Naive thymus-derived CD8-positive, alpha-beta T cell (primary cell): ENCODE results near the gene MRPS23. TPM values are rescaled to one million over a fixed set of nuclear protein-coding genes. Genes with fewer than 3 reads are reported as not detected.
A peak's percentile ranks its signal among the peaks of the same experiment; 100 is the strongest.
"Not testable (repeated sequence)": the region's sequence is repeated elsewhere in the genome, so short reads cannot be mapped to it uniquely, and the experiment has no call there.

Experiments
- ATAC-seq, 2 donors: fragments of 150-1000 bp; cut with Tn5 transposase in 1 of 2; sonication (Bioruptor Pico), chemical (Tn5 transposase) in 1 of 2; 1 replicate in 1 of 2; 2 replicates in 1 of 2; pipeline ENCODE4 v1.10.0; 2021; ENCODE audit warnings: mild to moderate bottlenecking in 2 of 2, moderate library complexity in 2 of 2
- POLR2A ChIA-PET: fragments of 350-600 bp; sonication (Branson Sonifier 250); formaldehyde crosslinking; loops from one replicate; lab custom pipeline; 2021; ENCODE audit warnings: antibody characterized with exemption; lab: Charles Lee
- DNase-seq, 10 donors: peaks; one replicate each; pipeline versions ENCODE4 v3.0.0 to v3.0.0-alpha.2; 2020 to 2022
- H3K27ac Mint-ChIP-seq, 10 donors: one replicate each; pipeline ENCODE4 v1.8.0; 2020 to 2022; ENCODE audit warnings: mild to moderate bottlenecking in 10 of 10, mixed read lengths in 10 of 10, moderate library complexity in 4 of 10, inconsistent platforms in 1 of 10
- H3K27me3 Mint-ChIP-seq, 5 donors: one replicate each; pipeline ENCODE4 v1.8.0; 2021 to 2022; ENCODE audit warnings: mixed read lengths in 5 of 5
- H3K36me3 Mint-ChIP-seq, 3 donors: one replicate each; pipeline ENCODE4 v1.8.0; 2020 to 2022; ENCODE audit warnings: mixed read lengths in 3 of 3, mild to moderate bottlenecking in 2 of 3, inconsistent platforms in 1 of 3
- H3K4me1 Mint-ChIP-seq, 4 donors: one replicate each; pipeline ENCODE4 v1.8.0; 2021 to 2022; ENCODE audit warnings: mixed read lengths in 4 of 4
- H3K4me3 Mint-ChIP-seq, 10 donors: one replicate each; pipeline ENCODE4 v1.8.0; 2020 to 2022; ENCODE audit warnings: mild to moderate bottlenecking in 10 of 10, mixed read lengths in 10 of 10, moderate library complexity in 6 of 10, inconsistent platforms in 1 of 10
- H3K9me3 Mint-ChIP-seq, 9 donors: one replicate each; pipeline ENCODE4 v1.8.0; 2020 to 2022; ENCODE audit warnings: mixed read lengths in 9 of 9, mild to moderate bottlenecking in 3 of 9, inconsistent platforms in 1 of 9, moderate library complexity in 1 of 9
- polyA plus RNA-seq, 3 donors: library from polyadenylated mRNA; unstranded; fragments of 300-500 nt; fragmentation: Illumina TruSeq; gene quantifications; one replicate each; pipeline ENCODE4 v1.2.3, GENCODE V29; 2021
- total RNA-seq, 8 experiments: library from RNA in 2 of 8; stranded (reverse) in 2 of 8; gene quantifications; one replicate each; pipeline ENCODE4 v1.2.3 and lab custom pipeline; 2021 to 2026

MRPS23 gene
- total and polyA plus RNA-seq, 5 experiments from 2014 or later, result 31.6 to 42.8 (median 41.1) TPM

DNA sequence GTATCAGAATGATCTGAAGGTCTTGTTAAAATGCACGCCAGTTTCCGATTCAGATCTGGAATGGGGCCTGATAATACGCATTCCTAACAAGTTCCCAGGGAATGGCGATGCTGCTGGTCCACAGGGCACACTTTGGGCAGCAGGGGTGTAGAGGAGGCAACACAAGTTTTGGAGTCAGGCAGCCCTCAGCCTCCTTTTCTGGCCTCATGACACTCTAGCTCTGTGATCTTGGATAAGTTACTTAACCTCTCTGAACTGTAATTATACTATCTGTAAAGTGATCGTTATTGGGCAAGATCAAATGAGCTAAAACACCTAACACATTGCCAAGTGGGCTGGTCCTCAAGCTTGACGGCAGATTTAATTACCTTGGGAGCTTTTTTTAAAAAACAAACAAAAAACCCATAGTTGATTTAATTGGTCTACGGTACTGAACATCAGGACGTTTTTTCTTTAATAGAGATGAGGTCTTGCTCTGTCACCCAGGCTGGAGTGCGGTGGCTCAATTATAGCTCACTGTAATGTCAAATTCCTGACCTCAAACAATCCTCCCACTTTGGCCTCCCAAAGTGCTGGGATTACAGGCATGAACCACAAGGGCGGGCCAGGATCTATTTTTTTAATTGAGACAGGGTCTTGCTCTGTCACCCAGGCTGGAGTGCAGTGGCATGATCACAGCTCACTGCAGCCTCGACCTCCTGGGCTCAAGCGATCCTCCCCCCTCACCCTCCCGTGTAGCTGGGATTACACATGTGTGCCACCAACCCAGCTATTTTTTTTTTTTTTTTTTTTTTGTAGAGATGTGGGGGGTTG, 10.0 kb upstream of the MRPS23 start:
- no peak for DNase-seq
- POLR2A ChIA-PET, result interaction anchor here (0.6 to 4.8 kb wide), 5 partner anchors 10 to 138 kb away, joined by 3 to 24 read pairs (median 5); partner anchors contain the start of gene MRPS23
- Mint-ChIP-seq H3K9me3 (no peaks in the 10 kb centered on the region), H3K4me1 (peaks cover 9 to 12% (median 10%) of the 10 kb centered on the region in 4 donors), H3K36me3 (no peaks in the 10 kb centered on the region), H3K27me3 (peaks cover 4 to 39% (median 7%) of the 10 kb centered on the region in 5 donors), H3K4me3 (peak overlapping the region in 4 of 10 donors; percentile 8 to 28 (median 13)), H3K27ac (no peak overlapping the region)
- ATAC-seq, result no peak

DNA sequence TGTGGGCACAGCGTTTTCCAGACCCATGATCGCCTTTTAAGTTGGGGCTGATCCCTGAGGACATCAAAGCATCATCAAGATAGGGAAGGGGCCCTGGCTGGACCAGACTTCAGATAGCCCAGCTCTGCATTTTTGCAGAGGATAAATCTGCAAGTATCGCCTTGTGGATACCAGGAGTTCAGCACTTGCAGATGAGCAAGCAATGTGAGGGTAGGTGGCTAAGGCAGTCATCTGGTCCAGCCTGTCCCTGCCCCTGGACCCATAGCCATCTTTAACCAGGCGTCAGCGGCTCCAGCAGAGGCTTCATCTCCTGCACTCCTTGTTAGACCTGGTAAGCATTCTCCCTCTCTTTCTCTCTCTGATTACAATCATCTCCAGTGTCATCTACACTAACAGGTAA, 9.0 kb upstream of the MRPS23 start:
- Mint-ChIP-seq H3K4me1 (peaks cover 8 to 12% (median 10%) of the 10 kb centered on the region in 4 donors), H3K36me3 (no peaks in the 10 kb centered on the region), H3K9me3 (no peaks in the 10 kb centered on the region), H3K27ac (no peak overlapping the region), H3K27me3 (peaks cover 4 to 39% (median 7%) of the 10 kb centered on the region in 5 donors), H3K4me3 (no peak overlapping the region)
- POLR2A ChIA-PET, result interaction anchor here (1.6 to 4.8 kb wide), 2 partner anchors 9 to 136 kb away, joined by 5 to 24 read pairs; partner anchors contain the start of gene MRPS23
- no peak for DNase-seq
- ATAC-seq, result no peak

DNA sequence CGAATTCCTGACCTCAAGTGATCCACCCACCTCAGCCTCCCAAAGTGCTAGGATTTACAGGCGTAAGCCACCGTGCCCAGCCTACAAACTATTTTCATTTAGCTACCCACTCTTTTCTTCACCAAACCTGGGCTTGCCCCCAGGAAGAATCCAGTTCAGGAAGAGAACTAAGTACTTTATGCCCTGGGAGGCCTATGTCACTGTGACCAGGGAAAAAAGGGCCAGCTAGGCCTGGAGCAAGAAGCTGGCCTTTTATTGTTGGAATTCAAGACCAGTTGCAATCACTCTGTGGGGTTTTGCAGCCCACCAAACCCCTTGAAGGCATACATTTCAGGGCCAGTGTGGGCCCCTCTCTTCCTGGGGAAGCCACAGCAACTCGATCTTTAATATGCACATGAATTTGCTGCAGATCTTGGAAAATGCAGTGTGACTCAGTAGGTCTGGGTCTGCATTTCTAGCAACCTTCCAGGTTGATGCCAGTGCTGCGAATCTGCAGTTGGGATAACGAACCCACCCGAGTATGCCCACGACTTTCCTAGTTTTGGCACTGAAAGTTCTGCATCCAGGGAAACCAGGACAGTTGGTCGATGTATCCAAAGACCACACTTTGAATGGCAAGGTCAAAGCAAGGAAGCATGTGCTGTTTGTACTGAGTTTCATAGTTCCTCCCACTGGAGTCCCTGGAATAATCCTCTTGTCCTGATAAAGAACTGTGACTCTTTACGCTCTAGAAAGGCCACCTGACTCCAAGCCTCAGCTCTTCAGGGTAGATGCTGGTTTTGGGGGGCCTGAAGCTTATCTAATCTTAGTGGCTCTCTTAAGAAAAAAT, 7.2 kb upstream of the MRPS23 start:
- POLR2A ChIA-PET, result interaction anchor here (0.6 to 1.6 kb wide), 4 partner anchors 17 to 256 kb away, joined by 3 to 5 read pairs (median 4); no protein-coding TSS in a partner anchor
- H3K4me1 Mint-ChIP-seq, result peaks cover 10 to 12% (median 11%) of the 10 kb centered on the region in 4 donors
- no peak overlapping the region for H3K4me3 Mint-ChIP-seq
- no peak overlapping the region for H3K27ac Mint-ChIP-seq
- peaks cover 3 to 28% (median 7%) of the 10 kb centered on the region in 5 donors for H3K27me3 Mint-ChIP-seq
- no peaks in the 10 kb centered on the region for H3K36me3 Mint-ChIP-seq
- DNase-seq, result no peak
- ATAC-seq, result no peak
- no peaks in the 10 kb centered on the region for H3K9me3 Mint-ChIP-seq

DNA sequence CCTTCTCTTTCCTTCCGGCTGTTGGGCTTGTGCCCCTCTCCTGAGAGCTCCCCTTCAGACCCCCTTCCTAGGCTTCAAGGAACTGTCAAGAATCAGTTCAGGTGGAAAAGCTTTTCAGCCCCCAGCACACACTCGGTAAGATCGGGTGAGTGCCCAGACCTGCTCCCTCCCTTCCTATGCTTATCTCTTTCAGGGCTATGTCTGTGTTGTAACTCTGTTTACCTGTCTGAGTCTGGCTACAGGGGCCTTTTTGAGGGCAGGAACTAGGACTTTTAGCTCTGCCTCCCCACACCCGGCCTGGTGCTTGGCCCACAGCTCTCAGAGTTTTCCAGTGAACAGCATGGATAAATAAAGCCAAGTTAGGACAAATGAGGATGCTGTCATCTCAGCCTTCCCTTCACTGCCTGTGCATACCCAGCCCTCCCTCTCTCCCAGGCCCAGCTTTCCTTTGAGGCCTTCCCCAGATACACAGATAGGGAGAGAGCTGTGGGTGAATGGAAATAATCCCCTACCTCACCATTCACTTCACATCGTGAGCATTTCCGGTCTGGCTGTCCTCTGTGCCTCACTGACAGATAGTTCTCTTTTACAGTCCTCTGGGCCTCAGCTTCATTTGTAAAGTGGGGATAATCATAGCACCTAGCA, 5.7 kb upstream of the MRPS23 start:
- peaks cover 0 to 18% (median 3%) of the 10 kb centered on the region in 5 donors for H3K27me3 Mint-ChIP-seq
- no peak for ATAC-seq
- H3K27ac Mint-ChIP-seq, result no peak overlapping the region
- no peak for DNase-seq
- H3K36me3 Mint-ChIP-seq, result no peaks in the 10 kb centered on the region
- no peak overlapping the region for H3K4me3 Mint-ChIP-seq
- peaks cover 9 to 17% (median 15%) of the 10 kb centered on the region in 4 donors for H3K4me1 Mint-ChIP-seq
- POLR2A ChIA-PET, result interaction anchor here (0.6 to 0.7 kb wide), 3 partner anchors 258 to 361 kb away, joined by 4 to 7 read pairs (median 5); no protein-coding TSS in a partner anchor
- H3K9me3 Mint-ChIP-seq, result no peaks in the 10 kb centered on the region

DNA sequence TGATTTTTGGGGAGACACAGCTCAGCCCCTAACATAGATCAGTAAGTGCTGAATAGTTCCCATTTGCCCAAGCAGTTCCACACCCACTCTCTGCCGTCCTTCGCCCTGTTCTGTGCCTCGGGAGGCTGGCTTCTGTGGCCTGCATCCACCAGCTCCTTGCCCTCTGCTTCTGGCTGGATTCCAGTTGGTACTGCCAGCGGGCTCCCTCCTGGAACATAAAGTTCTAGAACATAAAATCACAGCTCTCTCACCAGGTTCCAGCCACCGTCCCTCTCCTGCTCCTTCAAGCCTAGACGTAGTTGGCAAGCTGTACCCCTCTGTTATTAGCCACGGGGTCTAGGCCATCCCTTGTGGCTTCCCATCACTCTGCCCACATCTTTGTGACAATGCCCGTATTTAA, 3.9 kb upstream of the MRPS23 start:
- Mint-ChIP-seq H3K27me3 (peaks cover 0 to 8% (median 0%) of the 10 kb centered on the region in 5 donors), H3K4me3 (peak overlapping the region in 1 of 10 donors; percentile 54), H3K36me3 (peaks cover 0 to 3% (median 0%) of the 10 kb centered on the region in 3 donors), H3K9me3 (no peaks in the 10 kb centered on the region), H3K27ac (peak overlapping the region in 1 of 10 donors; percentile 59), H3K4me1 (peaks cover 19 to 33% (median 32%) of the 10 kb centered on the region in 4 donors)
- DNase-seq, result no peak
- ATAC-seq, result no peak
- POLR2A ChIA-PET, result interaction anchor here (0.8 to 1.2 kb wide), 2 partner anchors 153 to 303 kb away, joined by 4 to 6 read pairs; partner anchors contain the start of gene SRSF1

DNA sequence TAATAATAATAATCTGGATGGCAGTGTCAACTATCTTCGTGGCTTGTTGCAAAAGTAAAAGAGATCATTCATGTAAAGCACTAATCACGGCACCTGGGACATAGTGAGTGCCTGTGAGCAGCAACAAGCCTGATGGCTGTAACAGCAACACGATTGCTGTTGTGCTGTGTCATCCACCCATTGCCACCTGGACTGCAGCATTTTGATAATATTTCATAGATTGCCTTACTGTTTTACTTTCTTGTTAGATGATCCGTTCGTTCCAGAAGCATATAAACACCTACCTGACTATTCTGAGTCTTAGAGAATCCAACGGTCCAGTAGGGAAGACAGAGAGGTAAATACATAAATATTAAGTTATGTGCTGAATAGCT, 3.1 kb upstream of the MRPS23 start:
- POLR2A ChIA-PET, result interaction anchor here (0.6 to 1.2 kb wide), 3 partner anchors 147 to 769 kb away, joined by 3 to 4 read pairs (median 4); no protein-coding TSS in a partner anchor
- Mint-ChIP-seq H3K27me3 (peaks cover 0 to 1% (median 0%) of the 10 kb centered on the region in 5 donors), H3K4me1 (peaks cover 18 to 39% (median 36%) of the 10 kb centered on the region in 4 donors), H3K27ac (no peak overlapping the region), H3K36me3 (peaks cover 0 to 10% (median 0%) of the 10 kb centered on the region in 3 donors), H3K4me3 (no peak overlapping the region), H3K9me3 (no peaks in the 10 kb centered on the region)
- ATAC-seq, result no peak
- no peak for DNase-seq

DNA sequence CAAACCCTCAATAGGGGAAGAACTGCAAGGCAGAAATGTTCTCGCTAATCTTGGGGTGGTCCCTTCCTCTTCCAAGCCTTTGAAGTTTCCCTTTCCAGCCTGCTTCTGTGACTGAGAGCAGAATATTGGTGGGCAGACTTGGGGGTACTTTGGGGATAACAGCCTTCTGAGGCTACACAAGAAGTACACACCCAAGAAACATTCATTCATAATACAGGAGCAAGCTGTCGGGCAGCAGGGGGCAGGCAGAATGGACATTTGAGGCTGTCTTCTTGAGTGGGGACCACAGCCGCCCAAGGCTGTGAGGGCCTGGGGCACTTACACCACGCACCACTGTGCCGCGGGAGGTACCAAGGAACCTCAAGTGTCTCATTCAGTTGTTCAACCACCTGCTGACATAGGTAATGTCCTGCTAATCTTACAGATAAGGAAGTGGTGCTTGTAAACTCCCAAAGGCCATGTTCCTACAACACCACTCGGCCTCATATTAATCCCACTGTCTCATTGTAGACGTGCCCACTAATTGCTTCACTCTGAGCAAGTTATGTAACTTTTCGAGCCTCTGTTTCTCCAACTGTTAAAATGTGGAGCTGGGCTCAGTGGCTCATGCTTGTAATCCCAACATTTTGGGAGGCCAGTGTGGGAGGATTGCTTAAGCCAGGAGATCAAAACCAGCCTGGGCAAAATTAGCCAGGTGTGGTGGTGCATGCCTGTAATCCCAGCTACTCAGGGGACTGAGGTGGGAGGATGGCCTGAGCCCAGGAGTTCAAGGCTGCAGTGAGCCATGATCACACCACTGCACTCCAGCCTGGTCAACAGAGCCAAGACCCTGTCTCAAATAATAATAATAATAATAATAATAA, 2.5 kb upstream of the MRPS23 start:
- ATAC-seq (no peak), DNase-seq (no peak)
- Mint-ChIP-seq H3K27ac (peak overlapping the region; percentile 46 to 100 (median 85)), H3K4me3 (peak overlapping the region in 9 of 10 donors; percentile 30 to 96 (median 62)), H3K27me3 (no peaks in the 10 kb centered on the region), H3K4me1 (peaks cover 18 to 43% (median 37%) of the 10 kb centered on the region in 4 donors), H3K36me3 (peaks cover 0 to 13% (median 0%) of the 10 kb centered on the region in 3 donors), H3K9me3 (no peaks in the 10 kb centered on the region)
- POLR2A ChIA-PET, result interaction anchor here (0.6 to 4.1 kb wide), 5 partner anchors 147 to 768 kb away, joined by 3 to 45 read pairs (median 4); partner anchors contain the start of gene SRSF1

DNA sequence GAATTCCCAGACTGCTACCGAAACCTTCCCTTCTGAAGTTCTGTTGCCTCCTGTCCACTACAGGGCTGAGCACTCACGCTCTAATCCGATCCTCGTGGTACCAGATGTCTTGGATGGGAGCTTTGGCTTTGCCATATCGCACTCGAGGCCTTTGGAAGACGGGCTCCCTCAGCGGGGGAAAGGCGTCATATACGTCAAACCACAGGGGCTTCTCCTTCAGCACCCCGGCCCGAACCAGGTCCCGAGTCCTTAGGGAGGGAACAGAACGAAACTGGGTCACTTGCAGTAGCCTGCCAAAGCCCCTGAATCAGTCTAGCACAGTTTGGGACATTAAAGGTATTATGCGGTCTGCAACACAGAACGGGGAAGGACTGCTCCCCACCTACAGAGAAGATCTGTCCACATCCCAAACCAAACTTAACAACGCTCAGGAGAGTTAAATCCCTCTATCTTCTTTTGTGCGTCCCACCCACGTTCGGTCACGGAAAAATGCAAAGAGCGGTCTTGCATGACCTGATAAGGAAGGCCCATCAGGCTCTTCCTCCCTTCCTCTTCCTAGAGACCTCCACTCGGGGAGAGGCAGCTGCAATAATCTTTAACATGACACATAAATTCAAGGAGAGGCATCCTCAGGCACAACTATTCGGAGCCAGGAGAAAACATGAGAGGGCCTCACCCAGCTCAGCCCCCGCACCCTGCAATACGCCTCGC, 526 bp downstream of the MRPS23 start:
- no peak for DNase-seq
- Mint-ChIP-seq H3K4me1 (peaks cover 23 to 57% (median 47%) of the 10 kb centered on the region in 4 donors), H3K4me3 (peak overlapping the region; percentile 96 to 100 (median 98)), H3K36me3 (peaks cover 0 to 35% (median 4%) of the 10 kb centered on the region in 3 donors), H3K27me3 (no peaks in the 10 kb centered on the region), H3K27ac (peak overlapping the region; percentile 99 to 100 (median 100)), H3K9me3 (no peaks in the 10 kb centered on the region)
- POLR2A ChIA-PET, result interaction anchor here (0.5 to 4.1 kb wide), 14 partner anchors 10 to 1770 kb away, joined by 3 to 45 read pairs (median 5); partner anchors contain the start of genes AKAP1, DYNLL2, MKS1 and PRR11
- peak in 1 of 2 donors; percentile 17 for ATAC-seq

DNA sequence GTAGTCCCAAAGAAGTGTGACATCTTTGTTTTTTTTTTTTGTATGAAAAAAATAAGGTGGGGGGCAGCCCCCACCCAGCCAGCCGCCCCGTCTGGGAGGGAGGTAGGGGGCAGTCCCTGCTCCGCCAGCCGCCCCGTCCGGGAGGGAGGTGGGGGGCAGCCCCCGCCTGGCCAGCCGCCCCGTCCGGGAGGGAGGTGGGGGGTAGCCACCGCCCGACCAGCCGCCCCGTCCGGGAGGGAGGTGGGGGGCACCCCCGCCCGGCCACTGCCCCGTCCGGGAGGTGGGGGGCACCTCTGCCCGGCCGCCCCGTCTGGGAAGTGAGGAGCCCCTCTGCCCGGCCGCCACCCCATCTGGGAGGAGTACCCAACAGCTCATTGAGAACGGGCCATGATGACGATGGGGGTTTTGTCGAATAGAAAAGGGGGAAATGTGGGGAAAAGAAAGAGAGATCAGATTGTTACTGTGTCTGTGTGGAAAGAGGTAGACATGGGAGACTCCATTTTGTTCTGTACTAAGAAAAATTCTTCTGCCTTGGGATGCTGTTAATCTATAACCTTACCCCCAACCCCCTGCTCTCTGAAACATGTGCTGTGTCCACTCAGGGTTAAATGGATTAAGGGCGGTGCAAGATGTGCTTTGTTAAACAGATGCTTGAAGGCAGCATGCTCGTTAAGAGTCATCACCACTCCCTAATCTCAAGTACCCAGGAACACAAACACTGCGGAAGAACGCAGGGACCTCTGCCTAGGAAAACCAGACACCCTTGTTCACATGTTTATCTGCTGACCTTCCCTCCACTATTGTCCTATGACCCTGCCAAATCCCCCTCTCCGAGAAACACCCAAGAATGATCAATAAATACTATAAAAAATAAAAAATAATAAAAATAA, 3.5 kb downstream of the MRPS23 start:
- POLR2A ChIA-PET, result interaction anchor here (0.7 kb wide), 1 partner anchor 253 kb away, joined by 3 read pairs; no protein-coding TSS in a partner anchor
- H3K9me3 Mint-ChIP-seq, H3K27ac Mint-ChIP-seq, ATAC-seq, DNase-seq, H3K4me3 Mint-ChIP-seq, H3K27me3 Mint-ChIP-seq: not testable (repeated sequence)
- H3K4me1 Mint-ChIP-seq, result peaks cover 27 to 64% (median 48%) of the 10 kb centered on the region in 4 donors
- peaks cover 0 to 57% (median 4%) of the 10 kb centered on the region in 3 donors for H3K36me3 Mint-ChIP-seq

DNA sequence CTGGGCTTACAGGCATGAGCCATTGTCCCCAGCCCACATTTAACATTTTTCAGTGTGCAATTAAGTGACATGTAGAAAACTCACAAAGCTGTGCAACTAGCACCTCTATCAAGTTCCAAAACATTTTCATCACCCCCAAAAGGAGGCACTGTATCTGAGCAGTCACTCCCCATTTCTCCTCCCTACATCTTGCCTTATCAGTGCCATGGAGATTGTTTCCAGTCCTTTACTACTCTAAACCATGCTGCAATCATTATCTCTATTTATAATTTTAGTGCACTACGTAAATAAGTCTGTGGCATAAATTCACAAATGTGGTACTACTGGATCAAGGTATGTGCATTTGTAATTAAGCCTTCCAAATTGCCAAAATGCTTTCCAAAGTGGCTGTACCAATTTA, 7.6 kb downstream of the MRPS23 start:
- POLR2A ChIA-PET, result interaction anchor here (0.6 kb wide), 1 partner anchor 580 kb away, joined by 3 read pairs; no protein-coding TSS in a partner anchor
- ATAC-seq, result no peak
- peaks cover 0 to 80% (median 4%) of the 10 kb centered on the region in 3 donors for H3K36me3 Mint-ChIP-seq
- peaks cover 16 to 29% (median 18%) of the 10 kb centered on the region in 4 donors for H3K4me1 Mint-ChIP-seq
- no peak for DNase-seq
- H3K27ac Mint-ChIP-seq, result peak overlapping the region in 2 of 10 donors; percentile 56 to 83
- no peaks in the 10 kb centered on the region for H3K9me3 Mint-ChIP-seq
- H3K4me3 Mint-ChIP-seq, result no peak overlapping the region
- no peaks in the 10 kb centered on the region for H3K27me3 Mint-ChIP-seq
